Measurements from ENCODE around the gene MIF.
"Not testable (repeated sequence)": the region's sequence is repeated elsewhere in the genome, so short reads cannot be mapped to it uniquely, and the experiment has no call there.

- not testable (repeated sequence) for TF ChIP-seq CTCF, POLR2A (IDR thresholded peaks at IDR 0.05)
Measured at GRCh38 chr22:23940166-23940565, 46.0 kb downstream of the MIF start.
